GM21723 (cell line): ENCODE results near the gene NFATC2IP.
"Not testable (repeated sequence)": the region's sequence is repeated elsewhere in the genome, so short reads cannot be mapped to it uniquely, and the experiment has no call there.

Source experiments
- ATAC-seq: cut with Tn5 transposase; IDR thresholded peaks from one replicate; pipeline ENCODE4 v1.9.1; 2021; ENCODE audit warnings: mild to moderate bottlenecking, moderate library complexity; ENCODE audit not compliant: unreplicated experiment

The NFATC2IP gene

DNA sequence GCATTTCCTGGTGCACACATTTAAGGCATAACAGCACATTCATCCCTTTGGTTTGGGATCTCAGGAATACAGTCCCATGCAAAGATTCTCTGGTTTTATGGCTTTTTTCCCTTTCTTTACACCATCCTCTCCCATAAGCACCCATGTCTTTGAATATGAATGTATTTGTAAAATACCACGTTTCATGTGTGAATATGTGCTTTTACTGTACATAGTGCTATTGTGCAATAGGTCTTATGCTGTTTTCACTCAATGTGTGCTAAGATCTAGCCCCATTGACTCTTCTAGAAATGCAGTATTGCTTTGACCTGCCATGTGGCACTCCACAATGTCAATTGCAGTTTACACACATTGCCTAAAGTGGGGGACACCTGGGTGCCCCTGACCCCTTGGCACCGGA is 13.8 kb downstream of the NFATC2IP start:
- no peak for ATAC-seq

DNA sequence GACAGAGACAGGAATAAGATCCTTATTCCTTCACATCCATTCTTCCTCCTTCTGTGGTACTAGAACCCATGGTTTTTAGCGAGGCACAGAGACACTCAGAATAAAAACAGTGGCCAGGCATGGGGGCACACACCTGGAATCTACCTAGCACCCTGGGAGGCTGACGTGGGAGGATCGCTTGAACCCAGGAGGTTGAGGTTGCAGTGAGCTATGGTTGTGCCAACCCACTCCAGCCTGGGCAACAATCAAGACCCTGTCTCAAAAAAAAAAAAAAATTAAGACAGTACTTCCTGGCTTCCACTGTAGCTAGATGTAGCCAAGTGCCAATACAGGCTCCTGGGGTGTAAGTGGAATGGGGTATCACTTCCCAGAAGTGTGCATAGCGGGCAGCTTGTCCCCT is 16.4 kb downstream of the NFATC2IP start:
- no peak for ATAC-seq

DNA sequence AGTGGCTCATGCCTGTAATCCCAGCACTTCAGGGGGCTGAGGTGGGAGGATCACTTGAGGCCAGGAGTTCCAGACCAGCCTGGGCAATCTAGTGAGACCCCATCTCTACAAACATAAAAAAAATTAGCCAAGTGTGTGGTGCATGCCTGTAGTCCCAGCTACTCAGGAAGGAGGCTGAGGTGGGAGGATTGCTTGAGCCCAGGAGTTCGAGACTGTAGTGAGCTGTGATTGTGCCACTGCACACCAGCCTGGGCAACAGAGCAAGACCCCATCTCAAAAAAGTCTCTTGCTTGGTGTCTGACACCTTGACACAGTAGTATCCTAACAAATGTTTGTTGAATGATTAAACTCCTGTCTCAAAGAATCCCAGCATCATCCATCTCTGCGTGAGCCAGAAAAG is 19.0 kb downstream of the NFATC2IP start:
- ATAC-seq = not testable (repeated sequence)

DNA sequence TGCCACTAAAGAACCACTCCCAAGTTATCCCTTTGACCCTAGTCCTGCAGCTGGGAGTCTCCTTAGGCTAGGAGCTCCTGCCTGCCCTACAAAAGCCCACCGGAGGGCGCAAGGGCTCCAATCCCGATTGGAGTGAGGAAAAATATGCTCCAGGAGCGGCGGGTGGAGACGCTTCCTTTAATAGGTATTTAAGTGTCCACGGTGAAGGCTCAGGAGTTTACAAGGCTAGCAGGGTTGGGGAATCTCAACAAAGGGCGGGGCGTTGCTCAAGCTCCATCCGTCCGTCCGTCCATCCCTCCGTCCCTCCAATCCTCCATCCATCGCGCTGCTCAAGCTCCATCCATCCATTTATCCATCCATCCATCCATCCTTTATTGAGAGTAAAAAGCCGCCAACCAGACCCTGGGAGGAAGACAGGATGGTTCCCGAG is 23.3 kb downstream of the NFATC2IP start:
- peak; percentile 11 for ATAC-seq

DNA sequence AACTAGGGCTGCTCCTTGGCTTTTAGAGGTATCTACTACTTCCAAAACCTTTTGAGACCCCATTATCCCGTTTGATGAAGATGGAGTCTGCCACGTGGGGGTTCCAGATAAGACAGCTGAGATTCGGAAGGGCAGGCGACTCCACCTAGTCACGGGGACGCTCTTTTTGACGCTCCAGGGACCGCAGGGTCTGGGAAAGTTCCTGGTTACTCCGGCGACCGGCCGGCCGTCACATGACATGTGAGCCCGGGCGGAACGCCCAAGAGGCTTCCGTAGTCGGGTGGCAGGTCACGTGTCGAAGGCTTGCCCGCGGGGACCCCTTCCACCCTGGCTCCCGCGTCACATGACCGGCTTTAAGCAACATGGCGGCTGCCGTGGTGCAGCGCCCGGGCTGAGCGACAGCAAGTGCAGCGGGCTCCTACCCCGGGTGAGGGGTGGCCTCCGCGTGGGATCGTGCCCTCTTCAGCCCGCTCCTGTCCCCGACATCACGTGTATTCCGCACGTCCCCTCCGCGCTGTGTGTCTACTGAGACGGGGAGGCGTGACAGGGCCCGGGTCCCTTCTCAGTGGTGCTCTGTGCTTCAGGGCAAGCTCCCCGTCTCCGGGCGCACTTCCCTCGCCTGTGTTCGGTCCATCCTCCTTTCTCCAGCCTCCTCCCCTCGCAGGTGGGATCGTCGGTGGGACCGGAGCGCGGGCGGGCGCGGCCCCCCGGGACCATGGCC is 23.9 kb downstream of the NFATC2IP start, which contains the start of gene SPNS1:
TSS of gene SPNS1 (plus strand) at position 342 of the 721 bp plus-strand sequence. CDS start at position 716, 374 bp downstream.
- ATAC-seq = peak; percentile 85

DNA sequence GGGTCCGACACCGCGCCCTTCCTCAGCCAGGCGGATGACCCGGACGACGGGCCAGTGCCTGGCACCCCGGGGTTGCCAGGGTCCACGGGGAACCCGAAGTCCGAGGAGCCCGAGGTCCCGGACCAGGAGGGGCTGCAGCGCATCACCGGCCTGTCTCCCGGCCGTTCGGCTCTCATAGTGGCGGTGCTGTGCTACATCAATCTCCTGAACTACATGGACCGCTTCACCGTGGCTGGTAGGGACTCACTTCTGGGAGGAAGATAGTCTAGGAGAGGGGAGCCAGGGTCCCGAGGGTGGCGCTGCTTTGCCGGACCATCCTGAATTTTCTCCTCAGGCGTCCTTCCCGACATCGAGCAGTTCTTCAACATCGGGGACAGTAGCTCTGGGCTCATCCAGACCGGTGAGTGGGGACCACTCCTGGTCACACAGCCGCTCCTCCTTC is 24.4 kb downstream of the NFATC2IP start:
- peak; percentile 24 for ATAC-seq

DNA sequence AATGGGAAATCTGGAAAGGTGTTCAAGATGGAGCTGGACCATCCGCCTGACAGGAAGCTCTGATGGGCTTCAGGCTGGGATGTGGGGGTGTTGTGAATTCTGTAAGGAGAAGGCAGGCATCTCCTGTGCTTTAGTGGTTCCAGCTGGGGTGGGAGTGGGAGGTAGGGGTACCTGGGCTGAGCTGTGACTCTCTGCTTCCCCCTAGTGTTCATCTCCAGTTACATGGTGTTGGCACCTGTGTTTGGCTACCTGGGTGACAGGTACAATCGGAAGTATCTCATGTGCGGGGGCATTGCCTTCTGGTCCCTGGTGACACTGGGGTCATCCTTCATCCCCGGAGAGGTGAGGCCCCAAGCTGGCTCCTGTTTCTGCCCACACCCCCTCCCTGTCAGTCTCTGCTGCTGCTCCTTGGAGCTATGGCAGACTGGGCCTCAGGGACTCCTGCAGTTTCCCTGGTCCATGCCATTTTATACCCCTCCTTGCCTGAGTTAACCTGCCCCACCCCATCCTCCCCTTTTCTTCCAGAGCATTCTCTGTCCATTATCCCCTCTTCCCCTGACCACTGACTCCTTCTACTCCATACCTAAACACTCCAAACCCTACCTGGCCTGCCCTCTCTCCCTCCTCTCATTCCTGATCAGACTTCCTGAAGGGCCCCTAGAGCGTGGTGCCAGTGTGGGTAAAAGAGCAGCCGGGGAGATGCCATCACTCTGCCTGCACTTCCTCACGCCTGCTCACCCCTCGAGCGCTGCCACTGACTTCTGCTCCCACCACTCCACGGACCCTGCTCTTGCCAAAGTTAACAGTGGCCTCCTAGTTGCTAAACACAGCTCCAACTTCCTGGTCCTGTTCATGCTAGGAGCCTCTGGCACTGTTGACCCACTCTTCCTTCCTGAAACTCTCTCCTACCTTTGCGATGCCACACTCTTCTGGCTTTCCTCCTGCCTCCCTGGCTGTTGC is 27.2 kb downstream of the NFATC2IP start:
- no peak for ATAC-seq

DNA sequence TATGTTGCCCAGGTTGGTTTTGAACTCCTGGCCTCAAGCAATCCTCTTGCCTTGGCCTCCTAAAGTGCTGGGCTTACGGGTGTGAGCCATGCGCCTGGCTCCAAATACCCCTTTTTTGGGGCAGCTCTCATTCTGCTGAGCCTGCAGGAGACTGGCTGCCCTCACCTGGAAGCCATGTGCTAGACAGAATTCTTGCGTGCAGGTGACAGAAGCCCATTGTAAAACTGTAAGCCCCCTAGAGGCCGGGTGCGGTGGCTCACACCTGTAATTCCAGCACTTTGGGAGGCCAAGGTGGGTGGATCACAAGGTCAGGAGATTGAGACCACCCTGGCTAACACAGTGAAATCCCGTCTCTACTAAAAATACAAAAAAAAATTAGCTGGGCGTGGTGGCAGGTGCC is 29.6 kb downstream of the NFATC2IP start:
- not testable (repeated sequence) for ATAC-seq

DNA sequence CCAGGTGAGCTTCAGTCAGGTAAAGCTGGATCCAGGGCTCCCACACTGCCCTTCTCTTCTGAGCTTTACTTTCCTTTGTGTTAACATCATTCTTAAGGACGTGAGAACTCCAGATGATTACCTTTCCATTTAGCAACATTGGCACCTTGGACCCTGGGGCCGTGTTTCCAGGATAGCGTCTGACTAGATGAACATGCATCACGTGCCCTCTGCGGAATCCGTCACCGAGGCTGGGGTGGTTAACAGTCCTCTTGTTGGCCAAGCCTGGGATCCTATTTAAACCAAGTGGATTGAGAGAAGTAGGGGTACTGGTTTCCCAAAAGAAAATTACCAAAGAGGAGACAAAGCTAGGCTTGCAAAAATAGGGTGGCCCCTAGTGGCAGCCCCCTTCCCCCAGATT is 30.2 kb downstream of the NFATC2IP start:
- ATAC-seq = no peak

DNA sequence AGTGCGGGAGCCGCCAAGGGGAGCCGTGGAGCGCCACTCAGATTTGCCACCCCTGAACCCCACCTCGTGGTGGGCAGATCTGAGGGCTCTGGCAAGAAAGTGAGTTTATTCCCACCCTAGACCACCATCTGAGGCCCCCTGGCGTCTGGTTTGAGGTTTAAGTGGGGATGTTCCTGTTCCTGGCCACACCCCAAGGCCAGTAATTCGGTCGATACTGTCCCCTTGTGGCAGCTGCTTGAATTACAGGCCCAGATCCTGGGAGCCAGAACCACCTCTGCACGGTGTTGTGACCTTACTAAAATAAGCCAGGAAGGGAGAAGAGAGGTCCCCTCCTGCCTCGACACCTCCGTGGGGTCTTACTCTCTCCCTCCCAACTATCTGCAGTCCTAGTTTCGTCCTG is 30.8 kb downstream of the NFATC2IP start:
- no peak for ATAC-seq

DNA sequence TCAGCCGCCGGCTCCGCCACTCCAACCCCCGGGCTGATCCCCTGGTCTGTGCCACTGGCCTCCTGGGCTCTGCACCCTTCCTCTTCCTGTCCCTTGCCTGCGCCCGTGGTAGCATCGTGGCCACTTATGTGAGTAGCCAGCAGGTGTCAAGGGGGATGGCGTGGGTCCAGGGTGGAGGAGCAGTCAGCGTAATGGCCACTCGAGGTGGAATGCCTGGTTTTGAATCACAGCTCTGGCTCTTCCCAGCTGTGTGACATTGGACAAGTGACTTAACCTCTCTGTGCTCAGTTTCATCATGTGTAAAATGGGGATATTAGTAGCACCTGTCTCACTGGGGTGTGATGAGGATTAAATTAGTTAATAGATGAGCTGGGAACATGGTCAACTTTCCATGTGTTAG is 31.7 kb downstream of the NFATC2IP start:
- ATAC-seq = no peak

DNA sequence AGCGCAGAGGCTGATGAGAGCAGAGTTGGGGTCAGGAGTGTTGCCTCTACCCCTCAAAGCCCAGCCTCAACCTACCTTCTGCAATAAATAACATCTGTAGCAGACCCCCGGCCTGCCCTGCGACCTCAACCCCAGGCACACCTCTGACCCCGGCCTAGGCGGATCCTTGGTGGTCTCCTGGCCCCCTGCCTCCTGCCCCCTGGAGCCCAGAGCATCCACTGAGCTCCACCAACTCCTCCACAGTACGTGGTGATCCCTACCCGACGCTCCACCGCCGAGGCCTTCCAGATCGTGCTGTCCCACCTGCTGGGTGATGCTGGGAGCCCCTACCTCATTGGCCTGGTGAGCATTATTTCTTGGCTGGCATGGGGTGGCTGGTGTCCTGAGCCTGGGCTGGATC is 32.2 kb downstream of the NFATC2IP start:
- ATAC-seq = no peak

DNA sequence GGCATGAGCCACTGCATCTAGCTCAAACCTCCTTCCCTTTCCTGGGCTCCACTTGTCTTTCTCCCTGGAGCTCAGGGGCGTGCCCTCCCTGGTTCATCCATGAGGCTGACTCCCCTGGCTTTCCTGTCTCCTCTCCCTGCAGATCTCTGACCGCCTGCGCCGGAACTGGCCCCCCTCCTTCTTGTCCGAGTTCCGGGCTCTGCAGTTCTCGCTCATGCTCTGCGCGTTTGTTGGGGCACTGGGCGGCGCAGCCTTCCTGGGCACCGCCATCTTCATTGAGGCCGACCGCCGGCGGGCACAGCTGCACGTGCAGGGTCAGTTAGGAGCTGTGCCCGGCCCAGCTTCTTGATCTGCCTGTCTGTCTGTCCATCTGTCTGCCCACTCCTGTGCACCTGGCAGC is 32.9 kb downstream of the NFATC2IP start:
- no peak for ATAC-seq

DNA sequence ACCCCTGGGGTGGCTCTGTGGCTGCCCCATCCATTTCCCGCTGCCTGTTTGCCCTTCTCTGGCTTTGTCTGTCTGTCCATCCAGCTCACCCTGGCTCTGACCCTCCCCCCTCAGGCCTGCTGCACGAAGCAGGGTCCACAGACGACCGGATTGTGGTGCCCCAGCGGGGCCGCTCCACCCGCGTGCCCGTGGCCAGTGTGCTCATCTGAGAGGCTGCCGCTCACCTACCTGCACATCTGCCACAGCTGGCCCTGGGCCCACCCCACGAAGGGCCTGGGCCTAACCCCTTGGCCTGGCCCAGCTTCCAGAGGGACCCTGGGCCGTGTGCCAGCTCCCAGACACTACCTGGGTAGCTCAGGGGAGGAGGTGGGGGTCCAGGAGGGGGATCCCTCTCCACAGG is 33.4 kb downstream of the NFATC2IP start:
- ATAC-seq = no peak

DNA sequence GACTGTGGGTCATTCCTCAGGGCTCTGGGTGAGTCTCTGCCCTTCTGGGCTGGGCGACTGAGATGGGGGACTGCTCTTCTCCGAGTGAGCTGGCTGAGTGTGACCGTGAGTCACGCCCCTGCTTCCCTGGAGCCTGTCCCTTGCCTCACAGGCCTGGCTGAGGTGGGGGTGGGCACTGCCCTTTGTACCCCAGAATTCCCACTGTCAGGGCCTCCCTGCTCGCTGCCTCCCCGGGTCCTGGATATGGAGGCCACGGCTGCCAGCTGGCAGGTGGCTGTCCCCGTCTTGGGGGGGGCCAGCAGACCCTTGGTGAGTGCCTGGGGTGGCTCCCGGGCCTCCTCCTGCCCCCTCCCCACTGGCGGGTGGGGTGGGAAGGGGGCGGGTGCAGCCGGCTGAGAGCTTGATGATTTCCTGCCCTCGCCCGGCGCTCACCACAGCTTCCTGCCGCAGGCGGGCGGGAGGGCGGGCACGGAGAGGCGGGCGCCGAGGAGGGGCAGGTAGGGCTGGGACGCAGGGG is 33.9 kb downstream of the NFATC2IP start, which contains the start of gene LAT:
TSS of gene LAT (plus strand) at position 434 of the 517 bp plus-strand sequence. CDS start 366 bp downstream, outside the sequence.
- ATAC-seq = no peak

DNA sequence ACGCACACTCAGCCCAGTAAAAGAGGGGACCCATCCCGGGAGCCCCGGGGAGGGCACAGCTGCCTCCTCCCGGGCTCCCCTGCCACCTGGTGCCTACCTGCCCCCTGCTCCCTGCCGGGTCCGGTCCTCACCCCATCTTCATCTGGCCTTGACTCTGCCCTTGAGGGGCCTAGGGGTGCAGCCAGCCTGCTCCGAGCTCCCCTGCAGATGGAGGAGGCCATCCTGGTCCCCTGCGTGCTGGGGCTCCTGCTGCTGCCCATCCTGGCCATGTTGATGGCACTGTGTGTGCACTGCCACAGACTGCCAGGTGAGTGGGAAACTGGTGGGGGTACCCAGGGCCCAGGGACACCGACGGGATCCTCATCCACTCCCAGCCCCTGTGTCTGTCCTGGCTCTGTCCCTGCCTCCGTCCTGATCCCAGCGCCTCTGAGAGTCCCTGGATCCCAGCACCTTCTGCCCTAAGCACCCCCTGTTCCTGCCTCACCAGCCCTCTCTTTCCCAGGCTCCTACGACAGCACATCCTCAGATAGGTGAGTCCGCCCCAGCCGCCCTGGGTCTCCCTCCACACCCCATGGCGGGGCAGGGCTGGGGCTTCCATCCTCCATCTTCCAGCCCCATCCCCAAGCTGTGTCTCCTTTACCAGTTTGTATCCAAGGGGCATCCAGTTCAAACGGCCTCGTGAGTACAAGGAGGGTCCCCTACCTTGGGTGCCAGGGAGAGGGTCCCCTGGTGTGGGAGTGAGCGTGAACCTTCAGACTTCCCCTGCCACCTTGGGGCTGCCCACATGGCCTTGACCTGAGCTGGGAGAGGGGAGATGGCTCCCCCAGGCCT is 34.7 kb downstream of the NFATC2IP start:
- no peak for ATAC-seq

DNA sequence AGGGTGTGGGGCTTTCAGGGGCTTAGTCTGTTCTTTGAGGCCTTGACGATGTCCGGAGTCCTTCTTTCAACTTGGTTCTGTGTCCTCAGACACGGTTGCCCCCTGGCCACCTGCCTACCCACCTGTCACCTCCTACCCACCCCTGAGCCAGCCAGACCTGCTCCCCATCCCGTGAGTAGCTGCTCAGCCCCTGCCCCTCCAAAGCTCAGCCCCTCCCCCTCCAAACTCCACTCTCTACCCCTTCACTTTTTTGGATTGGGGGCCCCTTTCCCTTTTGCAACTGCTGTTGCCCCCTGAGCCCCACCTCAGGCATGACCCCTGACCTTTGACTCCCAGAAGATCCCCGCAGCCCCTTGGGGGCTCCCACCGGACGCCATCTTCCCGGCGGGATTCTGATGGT is 35.3 kb downstream of the NFATC2IP start:
- ATAC-seq = no peak

DNA sequence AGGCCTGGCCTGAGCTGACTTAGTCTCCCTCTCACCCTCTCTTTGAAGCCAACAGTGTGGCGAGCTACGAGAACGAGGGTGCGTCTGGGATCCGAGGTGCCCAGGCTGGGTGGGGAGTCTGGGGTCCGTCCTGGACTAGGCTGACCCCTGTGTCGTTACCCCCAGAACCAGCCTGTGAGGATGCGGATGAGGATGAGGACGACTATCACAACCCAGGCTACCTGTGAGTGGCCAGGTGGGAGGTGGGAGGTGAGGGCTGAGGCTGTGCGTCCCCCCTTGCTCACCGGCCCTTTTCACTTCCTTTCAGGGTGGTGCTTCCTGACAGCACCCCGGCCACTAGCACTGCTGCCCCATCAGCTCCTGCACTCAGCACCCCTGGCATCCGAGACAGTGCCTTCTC is 35.8 kb downstream of the NFATC2IP start:
- ATAC-seq = no peak

DNA sequence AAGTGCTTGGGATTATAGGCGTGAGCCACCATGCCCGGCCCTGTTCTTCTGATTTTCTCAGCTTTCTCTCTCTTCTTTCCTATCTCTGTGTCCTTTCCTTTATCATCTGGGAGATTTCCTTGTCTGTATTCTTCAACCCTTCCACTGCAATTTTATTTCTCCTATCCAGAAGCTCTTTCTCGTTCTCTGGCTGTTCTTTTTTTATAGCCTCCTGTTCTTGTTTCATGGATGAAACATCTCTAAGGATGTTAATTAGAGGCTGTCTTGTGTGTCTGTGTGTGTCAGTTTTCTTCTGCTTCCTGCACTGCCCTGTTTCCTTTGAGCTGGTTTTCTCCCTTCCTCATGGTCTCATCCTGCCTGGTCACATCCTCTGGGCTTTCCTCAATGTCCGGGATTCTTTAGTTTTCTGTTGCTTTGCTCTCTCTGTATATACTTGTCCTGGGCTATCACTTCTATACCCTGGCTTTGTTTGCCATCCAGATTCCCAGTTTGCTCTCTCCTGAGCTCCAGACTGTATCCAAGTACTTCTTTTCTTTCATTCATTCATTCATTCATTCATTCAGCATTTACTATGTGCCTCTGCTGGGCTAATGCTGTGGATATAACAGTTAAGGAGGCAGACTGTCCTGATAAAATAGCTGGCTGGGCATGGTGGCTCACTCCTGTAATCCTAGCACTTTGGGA is 36.6 kb downstream of the NFATC2IP start:
- ATAC-seq = no peak

DNA sequence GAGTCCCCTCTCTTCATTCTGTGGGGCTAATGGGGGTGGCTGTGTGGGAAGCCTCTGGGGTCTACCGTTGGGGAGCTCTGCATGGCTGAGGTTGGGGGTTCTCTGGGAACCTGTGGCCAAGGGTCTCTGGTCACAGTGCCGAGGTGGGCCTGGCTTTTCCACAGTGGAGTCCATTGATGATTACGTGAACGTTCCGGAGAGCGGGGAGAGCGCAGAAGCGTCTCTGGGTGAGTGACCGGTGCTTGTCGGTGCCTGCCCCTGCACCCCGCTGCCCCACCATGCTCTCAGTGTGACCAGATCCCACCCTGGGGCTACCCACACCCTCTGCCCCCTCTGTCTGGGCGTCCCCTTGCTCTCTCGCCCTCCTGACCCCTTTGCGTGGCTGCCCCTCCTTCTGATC is 38.6 kb downstream of the NFATC2IP start:
- ATAC-seq = no peak
